Mammary epithelial cell (primary cell): ENCODE measurements around the gene HSPA12B.

ENCODE experiments used
- EZH2 ChIP-seq: IDR thresholded peaks from 2 replicates; pipeline ENCODE4 v1.6.1; 2012; ENCODE audit warnings: low read length, inconsistent platforms, borderline replicate concordance
- TF ChIP-seq, protein P1 (sequence below), 2 donors: IDR thresholded peaks in 1 of 2; conservative IDR thresholded peaks in 1 of 2; 2 replicates each; pipeline ENCODE4 v1.5.1; 2011 to 2012; ENCODE audit warnings: inconsistent platforms in 2 of 2, low read length in 2 of 2, mild to moderate bottlenecking in 2 of 2, control low read depth in 1 of 2, low read depth in 1 of 2; ENCODE audit not compliant: insufficient read depth in 1 of 2; ENCODE audit errors: extremely low read depth in 1 of 2

- TF ChIP-seq, protein P1, sequence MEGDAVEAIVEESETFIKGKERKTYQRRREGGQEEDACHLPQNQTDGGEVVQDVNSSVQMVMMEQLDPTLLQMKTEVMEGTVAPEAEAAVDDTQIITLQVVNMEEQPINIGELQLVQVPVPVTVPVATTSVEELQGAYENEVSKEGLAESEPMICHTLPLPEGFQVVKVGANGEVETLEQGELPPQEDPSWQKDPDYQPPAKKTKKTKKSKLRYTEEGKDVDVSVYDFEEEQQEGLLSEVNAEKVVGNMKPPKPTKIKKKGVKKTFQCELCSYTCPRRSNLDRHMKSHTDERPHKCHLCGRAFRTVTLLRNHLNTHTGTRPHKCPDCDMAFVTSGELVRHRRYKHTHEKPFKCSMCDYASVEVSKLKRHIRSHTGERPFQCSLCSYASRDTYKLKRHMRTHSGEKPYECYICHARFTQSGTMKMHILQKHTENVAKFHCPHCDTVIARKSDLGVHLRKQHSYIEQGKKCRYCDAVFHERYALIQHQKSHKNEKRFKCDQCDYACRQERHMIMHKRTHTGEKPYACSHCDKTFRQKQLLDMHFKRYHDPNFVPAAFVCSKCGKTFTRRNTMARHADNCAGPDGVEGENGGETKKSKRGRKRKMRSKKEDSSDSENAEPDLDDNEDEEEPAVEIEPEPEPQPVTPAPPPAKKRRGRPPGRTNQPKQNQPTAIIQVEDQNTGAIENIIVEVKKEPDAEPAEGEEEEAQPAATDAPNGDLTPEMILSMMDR (conservative IDR thresholded peaks at IDR 0.05 in 1 of 2, IDR thresholded peaks at IDR 0.05 in 1 of 2; ENCODE audit: extremely low read depth in 1 of 2, insufficient read depth in 1 of 2, low read depth in 1 of 2, low read length in 2 of 2), result no peak
- no peak for TF ChIP-seq EZH2
These were observed 8.3 kb downstream of the HSPA12B start for GRCh38 chr20:3740615-3741301.
